HFFc6 (cell line): Measurements from ENCODE around the gene GOLPH3L. TPM values are rescaled to one million over a fixed set of nuclear protein-coding genes. Genes with fewer than 3 reads are reported as not detected.
A peak's percentile ranks its signal among the peaks of the same experiment; 100 is the strongest.
"Not testable (repeated sequence)": the region's sequence is repeated elsewhere in the genome, so short reads cannot be mapped to it uniquely, and the experiment has no call there.

ENCODE experiments used
- DNase-seq: peaks from one replicate; pipeline ENCODE4 v3.0.0-alpha.2; 2018
- H3K27ac Mint-ChIP-seq: 2 replicates; pipeline ENCODE4 v1.8.0; 2020; ENCODE audit warnings: mild to moderate bottlenecking, mixed read lengths
- H3K27me3 Mint-ChIP-seq: 2 replicates; pipeline ENCODE4 v1.8.0; 2021; ENCODE audit warnings: mild to moderate bottlenecking, moderate library complexity, mixed read lengths; ENCODE audit not compliant: insufficient read depth
- H3K36me3 Mint-ChIP-seq: 2 replicates; pipeline ENCODE4 v1.8.0; 2021; ENCODE audit warnings: low read depth, mixed read lengths
- H3K4me1 Mint-ChIP-seq: 2 replicates; pipeline ENCODE4 v1.8.0; 2020; ENCODE audit warnings: low read depth, mixed read lengths
- H3K4me3 Mint-ChIP-seq: 2 replicates; pipeline ENCODE4 v1.8.0; 2020; ENCODE audit warnings: mild to moderate bottlenecking, moderate library complexity, mixed read lengths
- H3K9me3 Mint-ChIP-seq: 2 replicates; pipeline ENCODE4 v1.8.0; 2020; ENCODE audit warnings: mild to moderate bottlenecking, mixed read lengths
- CTCF ChIP-seq: fragments of 200-600 bp; sonication (generic); IDR thresholded peaks from 2 replicates; pipeline ENCODE4 v1.5.0; 2021; ENCODE audit warnings: antibody characterized with exemption, mild to moderate bottlenecking
- total RNA-seq, 6 experiments: library from RNA; stranded (reverse); fragmentation: NEBNext Ultra II Directional; extraction: Animal tissue kit (Norgen Biotek cat#: 25700); gene quantifications; 2 replicates in 1 of 6; 3 replicates in 5 of 6; pipeline ENCODE4 v1.2.3, GENCODE V29; 2021

The GOLPH3L gene
- total RNA-seq, 6 experiments from 2014 or later, result 22.0 to 26.3 (median 24.6) TPM

DNA sequence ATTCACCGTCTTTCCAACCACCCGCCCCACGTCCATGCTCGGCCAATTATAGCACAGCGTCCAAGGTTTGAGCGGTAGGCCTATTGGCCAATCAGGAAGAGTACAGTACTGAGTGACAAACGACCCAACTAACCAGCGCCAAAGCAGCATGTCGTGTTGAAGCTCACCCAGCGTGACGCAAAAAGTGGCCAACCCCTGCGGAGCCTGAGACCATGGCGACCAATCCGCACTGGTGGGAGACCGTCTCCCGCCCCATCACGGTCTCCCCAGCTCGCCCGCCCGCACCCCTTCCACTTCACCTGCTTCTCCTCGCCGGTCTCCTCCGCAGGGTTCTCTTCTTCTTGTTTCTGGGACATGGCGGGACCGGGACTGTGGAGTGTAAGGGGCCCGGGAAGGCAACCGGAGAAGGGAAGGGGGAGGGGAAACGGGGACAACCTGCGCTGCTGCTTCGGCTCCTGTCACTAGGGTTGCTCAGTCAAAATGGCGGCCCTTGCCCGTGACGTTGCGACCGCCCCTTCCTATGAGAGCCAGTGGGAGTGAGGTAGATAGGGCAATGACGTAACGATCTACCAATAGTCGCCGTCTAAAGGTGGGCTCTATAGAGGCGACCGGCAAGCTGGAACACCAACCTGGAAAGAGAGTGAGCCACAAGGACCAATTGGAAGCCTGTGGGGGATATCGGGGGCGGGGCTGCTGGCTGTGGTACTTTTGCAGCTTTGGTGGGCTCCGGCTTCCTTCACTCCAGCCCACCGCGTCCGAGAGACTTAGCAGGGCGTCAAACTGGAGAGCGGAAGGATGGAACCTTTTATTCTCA is 67.6 kb downstream of the GOLPH3L start, which contains the start of gene ENSA:
Gene ENSA, minus strand, starts transcription at position 498 of the 814 bp plus-strand sequence. Its CDS starts 142 bp downstream, at position 356.
- Mint-ChIP-seq H3K27ac (no peak within 1 kb of the TSS), H3K9me3 (no peaks in the 10 kb centered on the region), H3K4me1 (peaks cover 13% of the 10 kb centered on the region), H3K27me3 (no peaks in the 10 kb centered on the region), H3K4me3 (no peak within 1 kb of the TSS), H3K36me3 (peaks cover 19% of the 10 kb centered on the region)
- TF ChIP-seq CTCF, result no peak
- peak; percentile 100 for DNase-seq

GRCh38 chr1:150628766-150629114 is 68.2 kb downstream of the GOLPH3L start:
- H3K4me1 Mint-ChIP-seq, result peaks cover 18% of the 10 kb centered on the region
- no peaks in the 10 kb centered on the region for H3K27me3 Mint-ChIP-seq
- no peak for DNase-seq
- no peak overlapping the region for H3K27ac Mint-ChIP-seq
- peaks cover 23% of the 10 kb centered on the region for H3K36me3 Mint-ChIP-seq
- H3K4me3 Mint-ChIP-seq, result no peak overlapping the region
- no peak for TF ChIP-seq CTCF
- H3K9me3 Mint-ChIP-seq, result no peaks in the 10 kb centered on the region

- no peak for TF ChIP-seq CTCF
- H3K9me3 Mint-ChIP-seq, result no peaks in the 10 kb centered on the region
- H3K4me1 Mint-ChIP-seq, result peaks cover 26% of the 10 kb centered on the region
- H3K36me3 Mint-ChIP-seq, result peaks cover 30% of the 10 kb centered on the region
- no peak overlapping the region for H3K4me3 Mint-ChIP-seq
- peak overlapping the region; percentile 50 for H3K27ac Mint-ChIP-seq
- DNase-seq, result no peak
- H3K27me3 Mint-ChIP-seq, result no peaks in the 10 kb centered on the region
Observed at GRCh38 chr1:150627826-150628410, 69.0 kb downstream of the GOLPH3L start.

GRCh38 chr1:150626150-150626549 is 70.8 kb downstream of the GOLPH3L start:
- peaks cover 33% of the 10 kb centered on the region for H3K4me1 Mint-ChIP-seq
- peaks cover 37% of the 10 kb centered on the region for H3K36me3 Mint-ChIP-seq
- no peak overlapping the region for H3K4me3 Mint-ChIP-seq
- no peak for DNase-seq
- no peaks in the 10 kb centered on the region for H3K27me3 Mint-ChIP-seq
- no peak for TF ChIP-seq CTCF
- H3K27ac Mint-ChIP-seq, result no peak overlapping the region
- H3K9me3 Mint-ChIP-seq, result no peaks in the 10 kb centered on the region

GRCh38 chr1:150624546-150624945 is 72.4 kb downstream of the GOLPH3L start:
- Mint-ChIP-seq H3K4me1 (peaks cover 40% of the 10 kb centered on the region), H3K36me3 (peaks cover 49% of the 10 kb centered on the region), H3K27ac (peak overlapping the region; percentile 36; the same call in 1 of the 2 replicates)
- not testable (repeated sequence) for H3K4me3 Mint-ChIP-seq, H3K27me3 Mint-ChIP-seq, H3K9me3 Mint-ChIP-seq, DNase-seq

DNA sequence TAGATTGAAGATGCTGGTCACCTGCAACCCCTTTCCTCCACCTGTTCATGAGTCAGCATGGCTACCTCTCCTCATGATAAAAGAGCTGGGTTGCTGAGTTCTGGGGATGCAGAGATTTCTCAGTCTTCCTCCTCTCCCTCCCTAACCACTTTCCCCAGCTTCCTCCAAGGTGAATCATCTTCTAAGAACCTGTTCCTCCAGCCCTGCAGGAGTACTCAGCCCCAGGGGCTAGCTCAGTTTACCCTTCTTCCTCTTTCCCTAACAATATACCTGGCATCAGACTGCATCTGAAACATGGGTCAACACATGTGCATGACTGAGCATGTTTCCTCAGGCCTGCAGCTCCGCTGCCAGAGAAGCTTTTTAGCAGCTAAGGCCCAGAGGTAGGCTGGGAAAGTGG is 72.8 kb downstream of the GOLPH3L start:
- not testable (repeated sequence) for H3K4me3 Mint-ChIP-seq, DNase-seq, H3K9me3 Mint-ChIP-seq, H3K27me3 Mint-ChIP-seq, H3K27ac Mint-ChIP-seq
- H3K4me1 Mint-ChIP-seq, result peaks cover 44% of the 10 kb centered on the region
- peaks cover 54% of the 10 kb centered on the region for H3K36me3 Mint-ChIP-seq
